K562 (cell line): Measurements from ENCODE around the gene KIZ. TPM values are rescaled to one million over a fixed set of nuclear protein-coding genes. Genes with fewer than 3 reads are reported as not detected.

Source experiments
- BRCA1 ChIP-seq, 2 experiments: fragments of 450-650 bp in 1 of 2; sonication (generic) in 1 of 2; formaldehyde crosslinking in 1 of 2; IDR thresholded peaks; 2 replicates each; pipeline versions ENCODE4 v1.5.0 to v1.6.1; 2017 to 2020; ENCODE audit warnings: mild to moderate bottlenecking in 1 of 2, missing genetic modification reagents in 1 of 2
- BRD9 ChIP-seq: fragments of 450-650 bp; IDR thresholded peaks from 2 replicates; pipeline ENCODE4 v1.6.1; 2018; ENCODE audit warnings: low read depth; ENCODE audit not compliant: partially characterized antibody
- ETS1 ChIP-seq: conservative IDR thresholded peaks from 2 replicates; pipeline ENCODE4 v1.6.1; 2011; ENCODE audit warnings: low read depth, mild to moderate bottlenecking, low read length; ENCODE audit not compliant: control insufficient read depth
- HNRNPUL1 ChIP-seq: fragments of 200-400 bp; formaldehyde crosslinking; IDR thresholded peaks from 2 replicates; pipeline ENCODE4 v1.6.1; 2017; ENCODE audit warnings: low read length
- MAFF ChIP-seq: IDR thresholded peaks from 2 replicates; pipeline ENCODE4 v1.6.1; 2012; ENCODE audit warnings: low read length, improper control_type of control experiment
- MEF2D ChIP-seq: conservative IDR thresholded peaks from 2 replicates; pipeline ENCODE4 v1.6.1; 2016; ENCODE audit warnings: low read depth, missing genetic modification characterization, missing compliant biosample characterization
- MXI1 ChIP-seq: IDR thresholded peaks from 2 replicates; pipeline ENCODE4 v1.6.1; 2011; ENCODE audit warnings: low read depth, mild to moderate bottlenecking, improper control_type of control experiment, low read length
- NKRF ChIP-seq: fragments of 450-650 bp; IDR thresholded peaks from 2 replicates; pipeline ENCODE4 v1.6.1; 2016; ENCODE audit warnings: borderline replicate concordance
- NR2C1 ChIP-seq, 2 experiments: fragments of 450-650 bp; IDR thresholded peaks; 2 replicates each; pipeline ENCODE4 v1.6.1; 2017; ENCODE audit warnings: mild to moderate bottlenecking in 2 of 2, antibody characterized with exemption in 1 of 2, inconsistent platforms in 1 of 2, missing compliant biosample characterization in 1 of 2, missing genetic modification characterization in 1 of 2
- PBX2 ChIP-seq, 2 experiments: IDR thresholded peaks in 1 of 2; conservative IDR thresholded peaks in 1 of 2; 2 replicates each; pipeline ENCODE4 v1.6.1; 2016; ENCODE audit warnings: low read depth in 2 of 2, mild to moderate bottlenecking in 1 of 2, missing compliant biosample characterization in 1 of 2, missing genetic modification characterization in 1 of 2, moderate library complexity in 1 of 2
- ZNF280B ChIP-seq: fragments of 250-450 bp; sonication (Bioruptor Pico); IDR thresholded peaks from 2 replicates; pipeline ENCODE4 v1.5.1; 2021; ENCODE audit warnings: mild to moderate bottlenecking
- polyA plus RNA-seq, 8 experiments: library from polyadenylated mRNA; depleted of rRNA in 4 of 8; stranded (reverse) in 5 of 8; unstranded in 3 of 8; fragments of >200 nt; fragmentation: Nextera tagmentation in 2 of 8; fragmentation: Illumina TruSeq in 1 of 8; extraction: Ambion mirVana in 2 of 8; extraction: Trizol in 1 of 8; gene quantifications; 2 replicates each; pipeline versions ENCODE4 v1.2.1 to v1.2.3, GENCODE V29; 2011 to 2014; ENCODE audit warnings: inconsistent platforms in 1 of 8, missing spikeins in 1 of 8
- total RNA-seq, 7 experiments: library from RNA; depleted of rRNA in 6 of 7; stranded (reverse); fragments of >200 nt in 6 of 7; fragmentation: Illumina TruSeq in 2 of 7; extraction: Trizol in 2 of 7; gene quantifications; 2 replicates each; pipeline versions ENCODE4 v1.2.1 to v1.2.3, GENCODE V29; 2011 to 2021; ENCODE audit warnings: low replicate concordance in 1 of 7

Gene KIZ
- total and polyA plus RNA-seq, 9 of the 15 experiments (the other 6 are each of a cell fraction or from before 2014, with no cell fraction given): 4.9 to 21.1 (median 13.5) TPM

GRCh38 chr20:21090111-21090618, 35.7 kb upstream of the KIZ start (continued):
- TF ChIP-seq ZNF280B (CRISPR knock-in tag) (no peak), MAFF (no peak), BRD9 (no peak), BRCA1 (IDR thresholded peaks at IDR 0.05) (no peak), BRCA1 (CRISPR knock-in tag; IDR thresholded peaks at IDR 0.05) (no peak), NKRF (no peak), PBX2 (CRISPR knock-in tag; IDR thresholded peaks at IDR 0.05; ENCODE audit: low read depth) (no peak), PBX2 (tag; conservative IDR thresholded peaks at IDR 0.05; ENCODE audit: low read depth) (peak; percentile 70), MEF2D (tag) (peak; percentile 23; the same call in 1 of the 2 replicates), NR2C1 (IDR thresholded peaks at IDR 0.05) (no peak), NR2C1 (tag; IDR thresholded peaks at IDR 0.05) (no peak), HNRNPUL1 (no peak), ETS1 (no peak), MXI1 (no peak)
- TF ChIP-seq, all 486 proteins: peak for 4
